Vagina (tissue), 2 donors: Measurements from ENCODE around the gene SPDYC. TPM values are rescaled to one million over a fixed set of nuclear protein-coding genes. Genes with fewer than 3 reads are reported as not detected.

Experiments
- DNase-seq, 2 donors: peaks; one replicate each; pipeline ENCODE4 v3.0.0-alpha.2; 2017; ENCODE audit errors: extremely low spot score in 2 of 2
- H3K27ac ChIP-seq: fragments of 200-600 bp; sonication (generic); one replicate; pipeline ENCODE4 v1.5.1; 2019
- H3K27me3 ChIP-seq: fragments of 200-600 bp; sonication (generic); one replicate; pipeline ENCODE4 v1.5.1; 2019
- H3K36me3 ChIP-seq, 2 donors: fragments of 200-600 bp; sonication (generic); one replicate each; pipeline ENCODE4 v1.5.1; 2017 to 2019
- H3K4me1 ChIP-seq: fragments of 200-600 bp; sonication (generic); one replicate; pipeline ENCODE4 v1.5.1; 2019
- H3K4me3 ChIP-seq, 2 donors: fragments of 200-600 bp; sonication (generic); 1 replicate in 1 of 2; 2 replicates in 1 of 2; pipeline ENCODE4 v1.5.1; 2016 to 2019
- H3K9me3 ChIP-seq: fragments of 200-600 bp; sonication (generic); one replicate; pipeline ENCODE4 v1.5.1; 2019
- CTCF ChIP-seq, 3 experiments: fragments of 450-650 bp in 2 of 3; fragments of 200-600 bp in 1 of 3; sonication (generic) in 1 of 3; IDR thresholded peaks; one replicate each; pipeline ENCODE4 v1.5.1; 2017 to 2019; ENCODE audit warnings: antibody characterized with exemption in 3 of 3, mild to moderate bottlenecking in 2 of 3, moderate library complexity in 2 of 3
- POLR2A ChIP-seq, 2 donors: fragments of 450-650 bp; IDR thresholded peaks; one replicate each; pipeline ENCODE4 v1.6.1; 2017; ENCODE audit warnings: antibody characterized with exemption in 2 of 2, mild to moderate bottlenecking in 2 of 2, moderate library complexity in 2 of 2
- POLR2AphosphoS5 ChIP-seq, 2 donors: sonication (generic); formaldehyde crosslinking; IDR thresholded peaks; one replicate each; pipeline ENCODE4 v1.9.0; 2017; ENCODE audit warnings: antibody characterized with exemption in 2 of 2, mild to moderate bottlenecking in 2 of 2, low read depth in 1 of 2; ENCODE audit not compliant: insufficient read depth in 1 of 2
- intact Hi-C: fragments of 100-400 bp; cut with DNase I; formaldehyde crosslinking; loops from one replicate; pipeline ENCODE4 v1.15.1; 2023
- total RNA-seq: library from RNA; depleted of rRNA; stranded (reverse); fragments of >200 nt; gene quantifications from one replicate; pipeline ENCODE4 v1.2.3, GENCODE V29; 2016

The SPDYC gene
- total RNA-seq, 1 donor from 2014 or later = not detected

DNA sequence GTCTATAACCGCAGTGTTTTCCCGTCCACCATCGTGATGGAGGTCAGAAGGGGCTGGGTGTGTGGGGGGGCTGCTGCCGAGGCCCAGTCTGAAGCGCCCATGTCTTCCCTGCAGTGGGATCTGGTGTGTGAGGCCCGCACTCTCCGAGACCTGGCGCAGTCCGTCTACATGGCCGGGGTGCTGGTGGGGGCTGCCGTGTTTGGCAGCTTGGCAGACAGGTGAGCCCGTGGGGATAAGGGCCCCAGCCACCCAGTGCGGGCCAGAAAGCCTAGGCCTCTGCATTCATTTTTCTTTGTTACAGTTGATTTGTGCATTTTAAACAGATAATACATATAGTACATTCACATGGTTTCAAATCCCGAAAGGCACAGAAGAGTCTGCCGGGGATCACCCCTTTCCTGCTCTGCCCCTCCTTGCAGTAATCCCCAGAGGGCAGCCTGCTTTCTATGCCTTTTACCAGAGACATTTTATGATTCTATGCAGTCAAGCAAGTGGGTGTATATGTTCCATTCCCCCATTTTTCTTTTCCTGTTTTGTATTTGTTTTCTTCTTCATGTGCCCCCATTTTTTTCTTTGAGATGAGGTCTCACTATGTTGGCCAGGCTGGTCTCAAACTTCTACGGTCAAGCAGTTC, 44.3 kb downstream of the SPDYC start:
- Histone ChIP-seq H3K27ac (no peak overlapping the region), H3K4me1 (peaks cover under 1% of the 10 kb centered on the region), H3K9me3 (no peaks in the 10 kb centered on the region), H3K27me3 (no peaks in the 10 kb centered on the region), H3K36me3 (peaks cover 0 to 27% of the 10 kb centered on the region in 2 donors), H3K4me3 (no peak overlapping the region)
- TF ChIP-seq CTCF (IDR thresholded peaks at IDR 0.05) (no peak), POLR2A (IDR thresholded peaks at IDR 0.05) (no peak), POLR2AphosphoS5 (IDR thresholded peaks at IDR 0.05; ENCODE audit: insufficient read depth in 1 of 2, low read depth in 1 of 2) (no peak)
- no peak for DNase-seq
- intact Hi-C loops = no loop called here

- peaks cover 11% of the 10 kb centered on the region for H3K4me1 ChIP-seq
- DNase-seq = no peak
- no peak overlapping the region for H3K4me3 ChIP-seq
- peaks cover 0 to 15% of the 10 kb centered on the region in 2 donors for H3K36me3 ChIP-seq
- no peaks in the 10 kb centered on the region for H3K9me3 ChIP-seq
- intact Hi-C loops = no loop called here
- no peak overlapping the region for H3K27ac ChIP-seq
- TF ChIP-seq POLR2A (IDR thresholded peaks at IDR 0.05) (no peak), CTCF (IDR thresholded peaks at IDR 0.05) (no peak), POLR2AphosphoS5 (IDR thresholded peaks at IDR 0.05; ENCODE audit: insufficient read depth in 1 of 2, low read depth in 1 of 2) (no peak)
- H3K27me3 ChIP-seq = no peaks in the 10 kb centered on the region
Observed at GRCh38 chr11:65215441-65216076, 45.5 kb downstream of the SPDYC start.

DNA sequence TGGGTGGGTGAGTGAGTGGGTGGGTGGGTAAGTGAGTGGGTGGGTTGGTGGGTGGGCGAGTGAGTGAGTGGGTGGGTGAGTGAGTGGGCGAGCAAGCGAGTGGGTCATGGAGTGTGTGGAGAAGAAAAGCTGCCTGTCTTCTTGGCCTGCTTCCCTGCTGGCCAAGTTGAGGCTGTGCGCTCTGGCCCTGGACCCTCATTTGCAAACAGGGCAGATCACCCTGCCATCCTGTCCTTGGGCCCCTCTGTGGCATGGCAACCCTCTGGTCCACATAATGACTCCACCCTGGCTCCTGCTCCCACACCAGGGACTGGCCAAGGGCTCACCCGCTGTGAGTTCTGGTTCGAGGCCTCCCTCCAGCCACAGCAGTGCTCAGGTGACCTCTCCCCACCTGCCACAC, 46.8 kb downstream of the SPDYC start:
- H3K9me3 ChIP-seq = no peaks in the 10 kb centered on the region

GRCh38 chr11:65217441-65218423, 47.7 kb downstream of the SPDYC start:
- Histone ChIP-seq H3K9me3 (no peaks in the 10 kb centered on the region), H3K27me3 (no peaks in the 10 kb centered on the region), H3K4me1 (peaks cover 11% of the 10 kb centered on the region), H3K4me3 (no peak overlapping the region), H3K36me3 (no peaks in the 10 kb centered on the region), H3K27ac (no peak overlapping the region)
- TF ChIP-seq POLR2A (IDR thresholded peaks at IDR 0.05) (no peak), CTCF (IDR thresholded peaks at IDR 0.05) (no peak), POLR2AphosphoS5 (IDR thresholded peaks at IDR 0.05; ENCODE audit: insufficient read depth in 1 of 2, low read depth in 1 of 2) (no peak)
- DNase-seq = no peak
- intact Hi-C loops = no loop called here

More for the DNA sequence above, 46.8 kb downstream of the SPDYC start:
- Histone ChIP-seq H3K27me3 (no peaks in the 10 kb centered on the region), H3K36me3 (peaks cover 0 to 2% of the 10 kb centered on the region in 2 donors), H3K4me1 (peaks cover 11% of the 10 kb centered on the region), H3K27ac (no peak overlapping the region), H3K4me3 (no peak overlapping the region)
- no peak for TF ChIP-seq POLR2AphosphoS5 (IDR thresholded peaks at IDR 0.05; ENCODE audit: insufficient read depth in 1 of 2, low read depth in 1 of 2)
- no peak for TF ChIP-seq CTCF (IDR thresholded peaks at IDR 0.05)
- TF ChIP-seq POLR2A (IDR thresholded peaks at IDR 0.05) = no peak
- no peak for DNase-seq
- intact Hi-C loops = no loop called here
